ENCODE measurements around the gene STAG1. TPM values are rescaled to one million over a fixed set of nuclear protein-coding genes. Genes with fewer than 3 reads are reported as not detected.

STAG1 gene
- total RNA-seq, 1 donor from 2014 or later = 40.9 TPM

DNA sequence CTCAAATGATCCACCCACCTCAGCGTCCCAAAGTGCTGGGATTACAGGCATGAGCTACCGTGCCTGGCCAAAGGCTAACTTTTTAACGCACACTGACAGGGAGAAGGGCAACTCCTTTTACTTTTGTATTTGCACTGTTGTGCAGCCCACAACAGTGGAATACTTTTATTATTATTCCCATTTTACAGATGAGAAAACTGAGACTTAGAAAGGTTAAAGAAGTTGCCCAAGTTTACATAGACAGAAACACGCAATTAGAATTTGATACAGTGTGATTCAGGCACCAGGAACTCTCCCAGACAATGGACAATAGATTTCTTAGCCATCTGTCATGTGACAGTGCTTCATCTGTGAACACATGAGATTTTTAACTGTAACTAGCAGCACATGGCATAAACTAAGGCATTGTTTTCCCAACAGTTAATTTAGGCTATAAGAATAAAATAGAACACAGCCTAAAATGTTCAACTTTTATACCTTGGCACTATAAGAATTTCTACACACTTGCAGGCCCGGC is 18.8 kb downstream of the STAG1 start:
- Mint-ChIP-seq H3K36me3 (ENCODE audit: low read depth) (peaks cover 4% of the 10 kb centered on the region), H3K9me3 (ENCODE audit: low read depth) (no peaks in the 10 kb centered on the region), H3K27me3 (ENCODE audit: low read depth) (no peaks in the 10 kb centered on the region), H3K4me3 (ENCODE audit: unreplicated experiment) (no peak overlapping the region), H3K27ac (ENCODE audit: unreplicated experiment) (no peak overlapping the region), H3K4me1 (ENCODE audit: low read depth) (peaks cover 29% of the 10 kb centered on the region)
- DNase-seq (ENCODE audit: low spot score) = no peak
- TF ChIP-seq, protein P1, sequence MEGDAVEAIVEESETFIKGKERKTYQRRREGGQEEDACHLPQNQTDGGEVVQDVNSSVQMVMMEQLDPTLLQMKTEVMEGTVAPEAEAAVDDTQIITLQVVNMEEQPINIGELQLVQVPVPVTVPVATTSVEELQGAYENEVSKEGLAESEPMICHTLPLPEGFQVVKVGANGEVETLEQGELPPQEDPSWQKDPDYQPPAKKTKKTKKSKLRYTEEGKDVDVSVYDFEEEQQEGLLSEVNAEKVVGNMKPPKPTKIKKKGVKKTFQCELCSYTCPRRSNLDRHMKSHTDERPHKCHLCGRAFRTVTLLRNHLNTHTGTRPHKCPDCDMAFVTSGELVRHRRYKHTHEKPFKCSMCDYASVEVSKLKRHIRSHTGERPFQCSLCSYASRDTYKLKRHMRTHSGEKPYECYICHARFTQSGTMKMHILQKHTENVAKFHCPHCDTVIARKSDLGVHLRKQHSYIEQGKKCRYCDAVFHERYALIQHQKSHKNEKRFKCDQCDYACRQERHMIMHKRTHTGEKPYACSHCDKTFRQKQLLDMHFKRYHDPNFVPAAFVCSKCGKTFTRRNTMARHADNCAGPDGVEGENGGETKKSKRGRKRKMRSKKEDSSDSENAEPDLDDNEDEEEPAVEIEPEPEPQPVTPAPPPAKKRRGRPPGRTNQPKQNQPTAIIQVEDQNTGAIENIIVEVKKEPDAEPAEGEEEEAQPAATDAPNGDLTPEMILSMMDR (IDR thresholded peaks at IDR 0.05) = no peak

GRCh38 chr3:136731274-136731884 is 20.8 kb downstream of the STAG1 start:
- H3K27ac Mint-ChIP-seq (ENCODE audit: unreplicated experiment) = no peak overlapping the region

GRCh38 chr3:136730595-136731273 is 21.4 kb downstream of the STAG1 start:
- TF ChIP-seq, protein P1 (IDR thresholded peaks at IDR 0.05) = no peak
- peak overlapping the region; percentile 14 for H3K27ac Mint-ChIP-seq (ENCODE audit: unreplicated experiment)
- peaks cover 37% of the 10 kb centered on the region for H3K4me1 Mint-ChIP-seq (ENCODE audit: low read depth)
- no peak for DNase-seq (ENCODE audit: low spot score)
- no peak overlapping the region for H3K4me3 Mint-ChIP-seq (ENCODE audit: unreplicated experiment)
- H3K9me3 Mint-ChIP-seq (ENCODE audit: low read depth) = no peaks in the 10 kb centered on the region
- no peaks in the 10 kb centered on the region for H3K27me3 Mint-ChIP-seq (ENCODE audit: low read depth)
- no peaks in the 10 kb centered on the region for H3K36me3 Mint-ChIP-seq (ENCODE audit: low read depth)

More at GRCh38 chr3:136731274-136731884, 20.8 kb downstream of the STAG1 start:
- Mint-ChIP-seq H3K36me3 (ENCODE audit: low read depth) (peaks cover under 1% of the 10 kb centered on the region), H3K4me3 (ENCODE audit: unreplicated experiment) (no peak overlapping the region), H3K4me1 (ENCODE audit: low read depth) (peaks cover 33% of the 10 kb centered on the region), H3K9me3 (ENCODE audit: low read depth) (no peaks in the 10 kb centered on the region), H3K27me3 (ENCODE audit: low read depth) (no peaks in the 10 kb centered on the region)
- TF ChIP-seq, protein P1 (IDR thresholded peaks at IDR 0.05) = no peak
- DNase-seq (ENCODE audit: low spot score) = no peak

- peak overlapping the region; percentile 19 for H3K4me3 Mint-ChIP-seq (ENCODE audit: unreplicated experiment)
- no peaks in the 10 kb centered on the region for H3K9me3 Mint-ChIP-seq (ENCODE audit: low read depth)
- peak overlapping the region; percentile 92 for H3K27ac Mint-ChIP-seq (ENCODE audit: unreplicated experiment)
- TF ChIP-seq, protein P1 (IDR thresholded peaks at IDR 0.05) = no peak
- no peaks in the 10 kb centered on the region for H3K27me3 Mint-ChIP-seq (ENCODE audit: low read depth)
- H3K36me3 Mint-ChIP-seq (ENCODE audit: low read depth) = no peaks in the 10 kb centered on the region
- DNase-seq (ENCODE audit: low spot score) = no peak
- H3K4me1 Mint-ChIP-seq (ENCODE audit: low read depth) = peaks cover 45% of the 10 kb centered on the region
Observed at GRCh38 chr3:136728918-136729317, 23.3 kb downstream of the STAG1 start.

GRCh38 chr3:136728473-136728872 is 23.7 kb downstream of the STAG1 start:
- no peaks in the 10 kb centered on the region for H3K9me3 Mint-ChIP-seq (ENCODE audit: low read depth)
- H3K4me3 Mint-ChIP-seq (ENCODE audit: unreplicated experiment) = peak overlapping the region; percentile 19
- peaks cover 45% of the 10 kb centered on the region for H3K4me1 Mint-ChIP-seq (ENCODE audit: low read depth)
- no peaks in the 10 kb centered on the region for H3K27me3 Mint-ChIP-seq (ENCODE audit: low read depth)
- DNase-seq (ENCODE audit: low spot score) = no peak
- TF ChIP-seq, protein P1 (IDR thresholded peaks at IDR 0.05) = no peak
- peak overlapping the region; percentile 92 for H3K27ac Mint-ChIP-seq (ENCODE audit: unreplicated experiment)
- H3K36me3 Mint-ChIP-seq (ENCODE audit: low read depth) = no peaks in the 10 kb centered on the region

All from chondrocyte (in vitro differentiated cells).